HEK293 (cell line): ENCODE data around the gene ATP23.

Experiments
- CTCF ChIA-PET: fragments of 350-600 bp; formaldehyde crosslinking; extraction: SDS; loops from one replicate; lab custom pipeline; 2021; ENCODE audit warnings: antibody characterized with exemption; lab: Yijun Ruan, JAX
- POLR2A ChIA-PET: fragments of 300-600 bp; formaldehyde crosslinking; extraction: SDS; loops from one replicate; lab custom pipeline; 2020; ENCODE audit warnings: antibody characterized with exemption, inconsistent platforms; lab: Yijun Ruan, JAX
- H3K27ac ChIP-seq: fragments of 200-500 bp; sonication (Bioruptor generic); 2 replicates; pipeline ENCODE4 v1.5.1; 2014; ENCODE audit warnings: low read depth, low read length, control low read depth, inconsistent platforms; ENCODE audit errors: extremely low read depth
- H3K36me3 ChIP-seq, 2 experiments: fragments of 200-500 bp in 1 of 2; sonication (Bioruptor generic) in 1 of 2; 1 replicate in 1 of 2; 2 replicates in 1 of 2; pipeline ENCODE4 v1.5.1; 2014 to 2017; ENCODE audit warnings: inconsistent platforms in 2 of 2, low read length in 2 of 2; ENCODE audit not compliant: control insufficient read depth in 2 of 2, insufficient read depth in 1 of 2
- H3K4me1 ChIP-seq: fragments of 200-500 bp; sonication (Bioruptor generic); 2 replicates; pipeline ENCODE4 v1.5.1; 2014; ENCODE audit warnings: mild to moderate bottlenecking, low read length, inconsistent platforms; ENCODE audit not compliant: control insufficient read depth, insufficient read depth
- H3K4me3 ChIP-seq: 2 replicates; pipeline ENCODE4 v1.5.1; 2011; ENCODE audit warnings: low read depth, mild to moderate bottlenecking, control low read depth, low read length, moderate library complexity
- H3K9me3 ChIP-seq: fragments of 200-500 bp; sonication (Bioruptor generic); 2 replicates; pipeline ENCODE4 v1.5.1; 2014; ENCODE audit warnings: low read depth, low read length, inconsistent platforms; ENCODE audit not compliant: control insufficient read depth, insufficient read depth
- OSR2 ChIP-seq: fragments of 450-650 bp; formaldehyde crosslinking; IDR thresholded peaks from 2 replicates; pipeline ENCODE4 v1.5.1; 2016; ENCODE audit warnings: missing biosample characterization, missing genetic modification characterization
- OVOL3 ChIP-seq: fragments of 450-650 bp; formaldehyde crosslinking; IDR thresholded peaks from 2 replicates; pipeline ENCODE4 v1.5.1; 2016; ENCODE audit warnings: missing biosample characterization, missing genetic modification characterization
- SCRT2 ChIP-seq: fragments of 450-650 bp; formaldehyde crosslinking; IDR thresholded peaks from 2 replicates; pipeline ENCODE4 v1.5.1; 2016; ENCODE audit warnings: missing biosample characterization, missing genetic modification characterization
- SP7 ChIP-seq: fragments of 450-650 bp; formaldehyde crosslinking; IDR thresholded peaks from 2 replicates; pipeline ENCODE4 v1.5.1; 2016; ENCODE audit warnings: missing biosample characterization, missing genetic modification characterization
- ZBTB17 ChIP-seq: fragments of 450-650 bp; formaldehyde crosslinking; IDR thresholded peaks from 2 replicates; pipeline ENCODE4 v1.5.1; 2016; ENCODE audit warnings: missing biosample characterization, missing genetic modification characterization
- ZBTB20 ChIP-seq: fragments of 450-650 bp; formaldehyde crosslinking; IDR thresholded peaks from 2 replicates; pipeline ENCODE4 v1.5.1; 2016; ENCODE audit warnings: missing biosample characterization, missing genetic modification characterization
- ZFP3 ChIP-seq: fragments of 450-650 bp; formaldehyde crosslinking; IDR thresholded peaks from 2 replicates; pipeline ENCODE4 v1.5.1; 2016; ENCODE audit warnings: low read depth, missing biosample characterization, missing genetic modification characterization
- ZFP69B ChIP-seq: fragments of 450-650 bp; formaldehyde crosslinking; IDR thresholded peaks from 2 replicates; pipeline ENCODE4 v1.5.1; 2016; ENCODE audit warnings: missing biosample characterization, missing genetic modification characterization
- ZNF112 ChIP-seq: fragments of 450-650 bp; formaldehyde crosslinking; IDR thresholded peaks from 2 replicates; pipeline ENCODE4 v1.5.0; 2017; ENCODE audit warnings: missing biosample characterization, missing genetic modification characterization
- ZNF266 ChIP-seq: fragments of 450-650 bp; formaldehyde crosslinking; IDR thresholded peaks from 2 replicates; pipeline ENCODE4 v1.5.1; 2016; ENCODE audit warnings: missing biosample characterization, missing genetic modification characterization, low read depth
- ZNF274 ChIP-seq, 2 experiments: fragments of 200-500 bp in 1 of 2; fragments of 450-650 bp in 1 of 2; sonication (Bioruptor generic) in 1 of 2; formaldehyde crosslinking in 1 of 2; IDR thresholded peaks; 2 replicates each; pipeline versions ENCODE4 v1.5.1 to v1.6.1; 2014 to 2016; ENCODE audit warnings: borderline replicate concordance in 1 of 2, inconsistent platforms in 1 of 2, low read length in 1 of 2, missing biosample characterization in 1 of 2, missing genetic modification characterization in 1 of 2
- ZNF354C ChIP-seq: fragments of 450-650 bp; formaldehyde crosslinking; IDR thresholded peaks from 2 replicates; pipeline ENCODE4 v1.5.1; 2016; ENCODE audit warnings: missing biosample characterization, missing genetic modification characterization, low read depth, borderline replicate concordance
- ZNF433 ChIP-seq: fragments of 450-650 bp; formaldehyde crosslinking; IDR thresholded peaks from 2 replicates; pipeline ENCODE4 v1.5.1; 2016; ENCODE audit warnings: missing biosample characterization, missing genetic modification characterization, low read depth
- ZNF560 ChIP-seq: fragments of 450-650 bp; formaldehyde crosslinking; IDR thresholded peaks from 2 replicates; pipeline ENCODE4 v1.5.1; 2017; ENCODE audit warnings: missing biosample characterization, missing genetic modification characterization, borderline replicate concordance
- ZNF664 ChIP-seq: fragments of 450-650 bp; formaldehyde crosslinking; IDR thresholded peaks from 2 replicates; pipeline ENCODE4 v1.5.1; 2016; ENCODE audit warnings: missing biosample characterization, missing genetic modification characterization
- TF ChIP-seq, protein P1 (sequence below): fragments of 450-650 bp; formaldehyde crosslinking; IDR thresholded peaks from 2 replicates; pipeline ENCODE4 v1.5.1; 2017; ENCODE audit warnings: missing biosample characterization, missing genetic modification characterization
- TF ChIP-seq, protein P2 (sequence below): fragments of 450-650 bp; formaldehyde crosslinking; IDR thresholded peaks from 2 replicates; pipeline ENCODE4 v1.5.1; 2016; ENCODE audit warnings: missing biosample characterization, missing genetic modification characterization
- TF ChIP-seq, protein P3 (sequence below): fragments of 450-650 bp; formaldehyde crosslinking; IDR thresholded peaks from 2 replicates; pipeline ENCODE4 v1.5.1; 2016; ENCODE audit warnings: missing biosample characterization, missing genetic modification characterization
- TF ChIP-seq, protein P4 (sequence below): fragments of 450-650 bp; IDR thresholded peaks from 2 replicates; pipeline ENCODE4 v1.5.1; 2018; ENCODE audit warnings: missing biosample characterization, missing genetic modification characterization
- TF ChIP-seq, protein P5 (sequence below): fragments of 450-650 bp; formaldehyde crosslinking; conservative IDR thresholded peaks from 2 replicates; pipeline ENCODE4 v1.5.1; 2016; ENCODE audit warnings: low read depth, missing biosample characterization, missing genetic modification characterization

ATP23 gene

DNA sequence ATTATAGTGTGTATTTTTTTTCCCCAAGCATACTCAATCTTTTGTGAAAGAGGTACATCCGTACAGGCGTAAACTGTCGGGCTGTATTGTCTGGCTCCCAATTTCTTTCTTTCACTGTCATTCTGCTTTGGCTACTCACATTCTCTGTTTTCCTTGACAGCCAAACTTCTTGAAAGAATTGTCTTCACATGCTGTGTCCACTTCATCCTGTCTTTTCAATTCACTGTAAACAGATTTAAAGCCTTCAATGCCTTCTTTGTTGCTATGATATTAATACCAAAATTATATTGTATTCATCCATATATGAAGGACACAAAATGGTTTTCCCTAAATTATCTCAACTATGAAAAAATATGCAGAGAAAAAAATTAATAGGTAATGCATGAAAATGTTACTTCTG lies 6.0 kb upstream of the ATP23 start (continued):
- TF ChIP-seq, protein P1, sequence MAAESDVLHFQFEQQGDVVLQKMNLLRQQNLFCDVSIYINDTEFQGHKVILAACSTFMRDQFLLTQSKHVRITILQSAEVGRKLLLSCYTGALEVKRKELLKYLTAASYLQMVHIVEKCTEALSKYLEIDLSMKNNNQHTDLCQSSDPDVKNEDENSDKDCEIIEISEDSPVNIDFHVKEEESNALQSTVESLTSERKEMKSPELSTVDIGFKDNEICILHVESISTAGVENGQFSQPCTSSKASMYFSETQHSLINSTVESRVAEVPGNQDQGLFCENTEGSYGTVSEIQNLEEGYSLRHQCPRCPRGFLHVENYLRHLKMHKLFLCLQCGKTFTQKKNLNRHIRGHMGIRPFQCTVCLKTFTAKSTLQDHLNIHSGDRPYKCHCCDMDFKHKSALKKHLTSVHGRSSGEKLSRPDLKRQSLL (tag by site-specific recombination) = no peak
- no peak for TF ChIP-seq ZNF112 (tag by site-specific recombination)
- no peak for TF ChIP-seq ZNF664 (tag by site-specific recombination)
- TF ChIP-seq ZFP3 (tag by site-specific recombination) = no peak
- TF ChIP-seq, protein P2, sequence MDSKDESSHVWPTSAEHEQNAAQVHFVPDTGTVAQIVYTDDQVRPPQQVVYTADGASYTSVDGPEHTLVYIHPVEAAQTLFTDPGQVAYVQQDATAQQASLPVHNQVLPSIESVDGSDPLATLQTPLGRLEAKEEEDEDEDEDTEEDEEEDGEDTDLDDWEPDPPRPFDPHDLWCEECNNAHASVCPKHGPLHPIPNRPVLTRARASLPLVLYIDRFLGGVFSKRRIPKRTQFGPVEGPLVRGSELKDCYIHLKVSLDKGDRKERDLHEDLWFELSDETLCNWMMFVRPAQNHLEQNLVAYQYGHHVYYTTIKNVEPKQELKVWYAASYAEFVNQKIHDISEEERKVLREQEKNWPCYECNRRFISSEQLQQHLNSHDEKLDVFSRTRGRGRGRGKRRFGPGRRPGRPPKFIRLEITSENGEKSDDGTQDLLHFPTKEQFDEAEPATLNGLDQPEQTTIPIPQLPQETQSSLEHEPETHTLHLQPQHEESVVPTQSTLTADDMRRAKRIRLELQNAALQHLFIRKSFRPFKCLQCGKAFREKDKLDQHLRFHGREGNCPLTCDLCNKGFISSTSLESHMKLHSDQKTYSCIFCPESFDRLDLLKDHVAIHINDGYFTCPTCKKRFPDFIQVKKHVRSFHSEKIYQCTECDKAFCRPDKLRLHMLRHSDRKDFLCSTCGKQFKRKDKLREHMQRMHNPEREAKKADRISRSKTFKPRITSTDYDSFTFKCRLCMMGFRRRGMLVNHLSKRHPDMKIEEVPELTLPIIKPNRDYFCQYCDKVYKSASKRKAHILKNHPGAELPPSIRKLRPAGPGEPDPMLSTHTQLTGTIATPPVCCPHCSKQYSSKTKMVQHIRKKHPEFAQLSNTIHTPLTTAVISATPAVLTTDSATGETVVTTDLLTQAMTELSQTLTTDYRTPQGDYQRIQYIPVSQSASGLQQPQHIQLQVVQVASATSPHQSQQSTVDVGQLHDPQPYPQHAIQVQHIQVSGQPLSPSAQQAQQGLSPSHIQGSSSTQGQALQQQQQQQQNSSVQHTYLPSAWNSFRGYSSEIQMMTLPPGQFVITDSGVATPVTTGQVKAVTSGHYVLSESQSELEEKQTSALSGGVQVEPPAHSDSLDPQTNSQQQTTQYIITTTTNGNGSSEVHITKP (tag by site-specific recombination) = no peak
- TF ChIP-seq OSR2 (tag by site-specific recombination) = no peak
- no peak for TF ChIP-seq SCRT2 (tag by site-specific recombination)
- no peak for TF ChIP-seq ZNF433 (tag by site-specific recombination)
- TF ChIP-seq ZNF560 (tag by site-specific recombination) = no peak
- TF ChIP-seq, protein P3, sequence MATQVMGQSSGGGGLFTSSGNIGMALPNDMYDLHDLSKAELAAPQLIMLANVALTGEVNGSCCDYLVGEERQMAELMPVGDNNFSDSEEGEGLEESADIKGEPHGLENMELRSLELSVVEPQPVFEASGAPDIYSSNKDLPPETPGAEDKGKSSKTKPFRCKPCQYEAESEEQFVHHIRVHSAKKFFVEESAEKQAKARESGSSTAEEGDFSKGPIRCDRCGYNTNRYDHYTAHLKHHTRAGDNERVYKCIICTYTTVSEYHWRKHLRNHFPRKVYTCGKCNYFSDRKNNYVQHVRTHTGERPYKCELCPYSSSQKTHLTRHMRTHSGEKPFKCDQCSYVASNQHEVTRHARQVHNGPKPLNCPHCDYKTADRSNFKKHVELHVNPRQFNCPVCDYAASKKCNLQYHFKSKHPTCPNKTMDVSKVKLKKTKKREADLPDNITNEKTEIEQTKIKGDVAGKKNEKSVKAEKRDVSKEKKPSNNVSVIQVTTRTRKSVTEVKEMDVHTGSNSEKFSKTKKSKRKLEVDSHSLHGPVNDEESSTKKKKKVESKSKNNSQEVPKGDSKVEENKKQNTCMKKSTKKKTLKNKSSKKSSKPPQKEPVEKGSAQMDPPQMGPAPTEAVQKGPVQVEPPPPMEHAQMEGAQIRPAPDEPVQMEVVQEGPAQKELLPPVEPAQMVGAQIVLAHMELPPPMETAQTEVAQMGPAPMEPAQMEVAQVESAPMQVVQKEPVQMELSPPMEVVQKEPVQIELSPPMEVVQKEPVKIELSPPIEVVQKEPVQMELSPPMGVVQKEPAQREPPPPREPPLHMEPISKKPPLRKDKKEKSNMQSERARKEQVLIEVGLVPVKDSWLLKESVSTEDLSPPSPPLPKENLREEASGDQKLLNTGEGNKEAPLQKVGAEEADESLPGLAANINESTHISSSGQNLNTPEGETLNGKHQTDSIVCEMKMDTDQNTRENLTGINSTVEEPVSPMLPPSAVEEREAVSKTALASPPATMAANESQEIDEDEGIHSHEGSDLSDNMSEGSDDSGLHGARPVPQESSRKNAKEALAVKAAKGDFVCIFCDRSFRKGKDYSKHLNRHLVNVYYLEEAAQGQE = no peak

DNA sequence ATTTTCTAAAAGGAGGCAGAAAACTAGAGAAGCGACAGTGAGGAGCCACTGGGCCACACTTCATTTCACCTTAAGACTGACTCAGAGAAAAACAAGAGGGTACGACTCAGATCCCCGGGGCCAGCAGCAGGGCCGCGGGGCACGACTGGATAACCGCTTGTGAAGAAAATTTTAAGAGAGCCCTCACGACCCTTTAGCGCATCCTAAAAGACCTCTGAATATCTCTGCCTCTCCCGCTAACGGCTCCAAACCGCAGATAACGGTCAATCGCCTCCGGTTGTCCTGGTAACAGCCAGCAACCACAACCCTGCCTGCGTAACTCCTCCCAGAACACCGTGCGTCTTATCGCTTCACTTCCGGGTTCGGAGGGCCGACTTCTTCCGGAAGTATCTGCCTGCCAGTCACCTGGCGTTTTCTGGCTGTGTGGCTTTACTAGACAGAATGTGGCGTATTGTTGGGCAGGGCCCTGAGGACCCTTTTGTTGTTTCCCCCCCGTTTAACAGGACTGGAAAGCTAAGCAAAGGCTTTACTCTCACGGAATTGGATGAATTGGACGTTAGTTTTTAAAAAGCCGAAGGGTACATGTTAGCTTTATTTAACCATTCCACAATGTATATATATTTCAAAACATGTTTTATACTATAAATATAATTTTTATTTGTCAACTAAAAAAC lies 5.4 kb upstream of the ATP23 start:
- Histone ChIP-seq H3K4me1 (0 out of 2 replicates have a peak, but pooled peaks cover 2% of the 10 kb centered on the region), H3K9me3 (no peaks in the 10 kb centered on the region), H3K27ac (peak overlapping the region; percentile 12; the same call in 1 of the 2 replicates), H3K4me3 (peak overlapping the region; percentile 77), H3K36me3 (no peaks in the 10 kb centered on the region; a peak in 1 of 3 replicates)
- CTCF ChIA-PET = interaction anchor here (0.5 to 0.9 kb wide), 2 partner anchors 132 to 240 kb away, joined by 3 to 4 read pairs; no protein-coding TSS in a partner anchor
- POLR2A ChIA-PET = interaction anchor here (0.9 kb wide), 1 partner anchor 9 kb away, joined by 3 read pairs; no protein-coding TSS in a partner anchor
- TF ChIP-seq, protein P4, sequence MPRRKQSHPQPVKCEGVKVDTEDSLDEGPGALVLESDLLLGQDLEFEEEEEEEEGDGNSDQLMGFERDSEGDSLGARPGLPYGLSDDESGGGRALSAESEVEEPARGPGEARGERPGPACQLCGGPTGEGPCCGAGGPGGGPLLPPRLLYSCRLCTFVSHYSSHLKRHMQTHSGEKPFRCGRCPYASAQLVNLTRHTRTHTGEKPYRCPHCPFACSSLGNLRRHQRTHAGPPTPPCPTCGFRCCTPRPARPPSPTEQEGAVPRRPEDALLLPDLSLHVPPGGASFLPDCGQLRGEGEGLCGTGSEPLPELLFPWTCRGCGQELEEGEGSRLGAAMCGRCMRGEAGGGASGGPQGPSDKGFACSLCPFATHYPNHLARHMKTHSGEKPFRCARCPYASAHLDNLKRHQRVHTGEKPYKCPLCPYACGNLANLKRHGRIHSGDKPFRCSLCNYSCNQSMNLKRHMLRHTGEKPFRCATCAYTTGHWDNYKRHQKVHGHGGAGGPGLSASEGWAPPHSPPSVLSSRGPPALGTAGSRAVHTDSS (tag by site-specific recombination) = no peak
- TF ChIP-seq, protein P5, sequence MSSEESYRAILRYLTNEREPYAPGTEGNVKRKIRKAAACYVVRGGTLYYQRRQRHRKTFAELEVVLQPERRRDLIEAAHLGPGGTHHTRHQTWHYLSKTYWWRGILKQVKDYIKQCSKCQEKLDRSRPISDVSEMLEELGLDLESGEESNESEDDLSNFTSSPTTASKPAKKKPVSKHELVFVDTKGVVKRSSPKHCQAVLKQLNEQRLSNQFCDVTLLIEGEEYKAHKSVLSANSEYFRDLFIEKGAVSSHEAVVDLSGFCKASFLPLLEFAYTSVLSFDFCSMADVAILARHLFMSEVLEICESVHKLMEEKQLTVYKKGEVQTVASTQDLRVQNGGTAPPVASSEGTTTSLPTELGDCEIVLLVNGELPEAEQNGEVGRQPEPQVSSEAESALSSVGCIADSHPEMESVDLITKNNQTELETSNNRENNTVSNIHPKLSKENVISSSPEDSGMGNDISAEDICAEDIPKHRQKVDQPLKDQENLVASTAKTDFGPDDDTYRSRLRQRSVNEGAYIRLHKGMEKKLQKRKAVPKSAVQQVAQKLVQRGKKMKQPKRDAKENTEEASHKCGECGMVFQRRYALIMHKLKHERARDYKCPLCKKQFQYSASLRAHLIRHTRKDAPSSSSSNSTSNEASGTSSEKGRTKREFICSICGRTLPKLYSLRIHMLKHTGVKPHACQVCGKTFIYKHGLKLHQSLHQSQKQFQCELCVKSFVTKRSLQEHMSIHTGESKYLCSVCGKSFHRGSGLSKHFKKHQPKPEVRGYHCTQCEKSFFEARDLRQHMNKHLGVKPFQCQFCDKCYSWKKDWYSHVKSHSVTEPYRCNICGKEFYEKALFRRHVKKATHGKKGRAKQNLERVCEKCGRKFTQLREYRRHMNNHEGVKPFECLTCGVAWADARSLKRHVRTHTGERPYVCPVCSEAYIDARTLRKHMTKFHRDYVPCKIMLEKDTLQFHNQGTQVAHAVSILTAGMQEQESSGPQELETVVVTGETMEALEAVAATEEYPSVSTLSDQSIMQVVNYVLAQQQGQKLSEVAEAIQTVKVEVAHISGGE (tag by site-specific recombination) = peak; percentile 85
- TF ChIP-seq ZBTB20 (tag by site-specific recombination) (peak; percentile 94), SP7 (0 out of 2 replicates have a peak, but pooled peaks have one; percentile 13), ZNF266 (tag by site-specific recombination) (no peak), ZNF274 (IDR thresholded peaks at IDR 0.05; ENCODE audit: low read length) (no peak), ZNF274 (tag by site-specific recombination; IDR thresholded peaks at IDR 0.05; ENCODE audit: borderline replicate concordance) (no peak), ZBTB17 (peak; percentile 83), OVOL3 (peak; percentile 94), ZNF354C (no peak), ZFP69B (tag by site-specific recombination) (no peak)
